PFSK-1 (cell line): ENCODE results near the gene CLINT1.

Experiments
- FOXP2 ChIP-seq: optimal IDR thresholded peaks from 2 replicates; pipeline ENCODE3; 2011; ENCODE audit warnings: borderline replicate concordance, control low read depth, inconsistent platforms; ENCODE audit not compliant: insufficient read depth; ENCODE audit errors: extremely low read length, extremely low read depth
- POLR2AphosphoS5 ChIP-seq: IDR thresholded peaks from 2 replicates; pipeline ENCODE4 v1.6.1; 2012; ENCODE audit warnings: low read depth, mild to moderate bottlenecking, control low read depth, low read length, moderate library complexity
- SIN3A ChIP-seq: IDR thresholded peaks from 2 replicates; pipeline ENCODE4 v1.6.1; 2012; ENCODE audit warnings: mild to moderate bottlenecking, low read length, moderate library complexity, borderline replicate concordance; ENCODE audit not compliant: insufficient read depth
- TF ChIP-seq, protein P1 (sequence below), 2 experiments: IDR thresholded peaks; 2 replicates each; pipeline versions ENCODE4 v1.6.1 to v1.8.0; 2011 to 2012; ENCODE audit warnings: low read depth in 2 of 2, low read length in 2 of 2, control low read depth in 1 of 2, inconsistent platforms in 1 of 2, mild to moderate bottlenecking in 1 of 2, moderate library complexity in 1 of 2; ENCODE audit not compliant: insufficient read depth in 1 of 2

DNA sequence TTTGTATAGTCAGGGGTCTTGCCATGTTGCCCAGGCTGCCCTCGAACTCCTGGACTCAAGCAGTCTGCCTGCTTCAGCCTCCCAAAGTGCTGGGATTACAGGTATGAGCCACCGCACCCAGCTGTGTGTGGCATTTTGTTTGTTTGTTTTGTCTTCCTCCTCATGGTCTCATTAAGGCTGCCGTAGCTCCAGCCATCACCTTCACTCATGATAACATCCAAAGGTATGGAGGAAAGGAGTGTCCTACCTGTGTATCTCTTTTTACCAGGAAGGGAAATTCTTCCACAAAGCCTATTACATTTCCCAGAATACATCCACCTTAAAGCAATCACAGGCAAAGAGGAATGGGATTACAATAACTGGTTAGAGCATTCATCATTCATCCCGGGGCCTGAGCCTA, 88.3 kb downstream of the CLINT1 start:
- TF ChIP-seq POLR2AphosphoS5: no peak
- TF ChIP-seq, protein P1, sequence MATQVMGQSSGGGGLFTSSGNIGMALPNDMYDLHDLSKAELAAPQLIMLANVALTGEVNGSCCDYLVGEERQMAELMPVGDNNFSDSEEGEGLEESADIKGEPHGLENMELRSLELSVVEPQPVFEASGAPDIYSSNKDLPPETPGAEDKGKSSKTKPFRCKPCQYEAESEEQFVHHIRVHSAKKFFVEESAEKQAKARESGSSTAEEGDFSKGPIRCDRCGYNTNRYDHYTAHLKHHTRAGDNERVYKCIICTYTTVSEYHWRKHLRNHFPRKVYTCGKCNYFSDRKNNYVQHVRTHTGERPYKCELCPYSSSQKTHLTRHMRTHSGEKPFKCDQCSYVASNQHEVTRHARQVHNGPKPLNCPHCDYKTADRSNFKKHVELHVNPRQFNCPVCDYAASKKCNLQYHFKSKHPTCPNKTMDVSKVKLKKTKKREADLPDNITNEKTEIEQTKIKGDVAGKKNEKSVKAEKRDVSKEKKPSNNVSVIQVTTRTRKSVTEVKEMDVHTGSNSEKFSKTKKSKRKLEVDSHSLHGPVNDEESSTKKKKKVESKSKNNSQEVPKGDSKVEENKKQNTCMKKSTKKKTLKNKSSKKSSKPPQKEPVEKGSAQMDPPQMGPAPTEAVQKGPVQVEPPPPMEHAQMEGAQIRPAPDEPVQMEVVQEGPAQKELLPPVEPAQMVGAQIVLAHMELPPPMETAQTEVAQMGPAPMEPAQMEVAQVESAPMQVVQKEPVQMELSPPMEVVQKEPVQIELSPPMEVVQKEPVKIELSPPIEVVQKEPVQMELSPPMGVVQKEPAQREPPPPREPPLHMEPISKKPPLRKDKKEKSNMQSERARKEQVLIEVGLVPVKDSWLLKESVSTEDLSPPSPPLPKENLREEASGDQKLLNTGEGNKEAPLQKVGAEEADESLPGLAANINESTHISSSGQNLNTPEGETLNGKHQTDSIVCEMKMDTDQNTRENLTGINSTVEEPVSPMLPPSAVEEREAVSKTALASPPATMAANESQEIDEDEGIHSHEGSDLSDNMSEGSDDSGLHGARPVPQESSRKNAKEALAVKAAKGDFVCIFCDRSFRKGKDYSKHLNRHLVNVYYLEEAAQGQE (IDR thresholded peaks at IDR 0.05; ENCODE audit: insufficient read depth in 1 of 2, low read depth in 2 of 2, low read length in 2 of 2): no peak
- no peak for TF ChIP-seq FOXP2
- no peak for TF ChIP-seq SIN3A
